Loucy (cell line): ENCODE results near the gene ZNF519.
A peak's percentile ranks its signal among the peaks of the same experiment; 100 is the strongest.
"Not testable (repeated sequence)": the region's sequence is repeated elsewhere in the genome, so short reads cannot be mapped to it uniquely, and the experiment has no call there.

Experiments used
- H2AFZ ChIP-seq: fragments of 200-600 bp; sonication (generic); 2 replicates; pipeline ENCODE4 v1.6.0; 2016; ENCODE audit warnings: antibody characterized with exemption, mild to moderate bottlenecking, low read length, moderate library complexity
- H3F3A ChIP-seq: fragments of 200-600 bp; 2 replicates; pipeline ENCODE4 v1.6.0; 2016; ENCODE audit warnings: antibody characterized with exemption, low read depth, mild to moderate bottlenecking
- H3K27me3 ChIP-seq: fragments of 200-600 bp; sonication (generic); 2 replicates; pipeline ENCODE4 v1.6.1; 2014; ENCODE audit warnings: low read length, mild to moderate bottlenecking; ENCODE audit not compliant: insufficient read depth, poor library complexity, severe bottlenecking
- H3K36me3 ChIP-seq: fragments of 200-600 bp; sonication (generic); 2 replicates; pipeline ENCODE4 v1.6.1; 2016; ENCODE audit warnings: low read length; ENCODE audit not compliant: insufficient read depth
- H3K4me1 ChIP-seq: fragments of 200-600 bp; sonication (generic); 2 replicates; pipeline ENCODE4 v1.5.1; 2014; ENCODE audit warnings: low read length, mild to moderate bottlenecking; ENCODE audit not compliant: insufficient read depth, poor library complexity, severe bottlenecking
- H3K4me2 ChIP-seq: fragments of 200-600 bp; sonication (generic); 2 replicates; pipeline ENCODE4 v1.6.0; 2014; ENCODE audit warnings: antibody characterized with exemption, low read length, low read depth, mild to moderate bottlenecking; ENCODE audit not compliant: poor library complexity, severe bottlenecking
- H3K4me3 ChIP-seq: fragments of 200-600 bp; sonication (generic); 2 replicates; pipeline ENCODE4 v1.5.1; 2014; ENCODE audit warnings: low read length, mild to moderate bottlenecking, mixed read lengths; ENCODE audit not compliant: poor library complexity, severe bottlenecking
- H3K79me2 ChIP-seq: fragments of 200-600 bp; sonication (generic); 2 replicates; pipeline ENCODE4 v1.6.1; 2014; ENCODE audit warnings: low read length; ENCODE audit not compliant: insufficient read depth
- H3K9ac ChIP-seq: fragments of 200-600 bp; sonication (generic); 2 replicates; pipeline ENCODE4 v1.6.0; 2014; ENCODE audit warnings: mild to moderate bottlenecking, low read depth, low read length, moderate library complexity; ENCODE audit not compliant: poor library complexity, severe bottlenecking
- H3K9me2 ChIP-seq: fragments of 200-600 bp; sonication (generic); replicated peaks from 2 replicates; pipeline ENCODE4 v1.6.1; 2016; ENCODE audit warnings: low read depth, low read length, mixed read lengths
- H3K9me3 ChIP-seq: fragments of 200-600 bp; sonication (generic); 2 replicates; pipeline ENCODE4 v1.6.1; 2014; ENCODE audit warnings: mild to moderate bottlenecking, antibody characterized with exemption, low read length, low read depth; ENCODE audit not compliant: insufficient read depth
- H4K20me1 ChIP-seq: fragments of 200-600 bp; sonication (generic); 2 replicates; pipeline ENCODE4 v1.6.0; 2014; ENCODE audit warnings: antibody characterized with exemption, low read length, mild to moderate bottlenecking; ENCODE audit not compliant: insufficient read depth, poor library complexity, severe bottlenecking
- CTCF ChIP-seq: fragments of 200-600 bp; sonication (generic); conservative IDR thresholded peaks from 2 replicates; pipeline ENCODE4 v1.5.1; 2014; ENCODE audit warnings: mild to moderate bottlenecking, antibody characterized with exemption, low read length
- EZH2phosphoT487 ChIP-seq: fragments of 200-600 bp; IDR thresholded peaks from 2 replicates; pipeline ENCODE4 v1.6.1; 2018; ENCODE audit warnings: antibody characterized with exemption, mild to moderate bottlenecking, moderate library complexity, borderline replicate concordance

The ZNF519 gene

GRCh38 chr18:14132271-14132700 lies at the start of gene ZNF519:
Gene ZNF519 (minus strand): TSS chr18:14132435. CDS start chr18:14132277, 158 bp downstream.
- H4K20me1 ChIP-seq = peaks cover 14% of the 10 kb centered on the region
- not testable (repeated sequence) for H3K9me3 ChIP-seq, H3K36me3 ChIP-seq, H3K27me3 ChIP-seq, H3K9me2 ChIP-seq, H3F3A ChIP-seq
- H3K79me2 ChIP-seq = peaks cover 52% of the 10 kb centered on the region
- peak within 1 kb of the TSS; percentile 74 for H2AFZ ChIP-seq
- H3K4me2 ChIP-seq = peak within 1 kb of the TSS; percentile 92
- peak within 1 kb of the TSS; percentile 86 for H3K9ac ChIP-seq
- H3K4me1 ChIP-seq = peaks cover 17% of the 10 kb centered on the region
- peak within 1 kb of the TSS; percentile 83 for H3K4me3 ChIP-seq

GRCh38 chr18:14179306-14179705 lies 47.1 kb upstream of the ZNF519 start:
- Histone ChIP-seq H3K4me1 (peaks cover 5% of the 10 kb centered on the region), H3K4me2 (peak overlapping the region; percentile 76), H3K9ac (peak overlapping the region; percentile 89), H3K9me2 (no peaks in the 10 kb centered on the region), H3K79me2 (peaks cover 13% of the 10 kb centered on the region), H4K20me1 (peaks cover 2% of the 10 kb centered on the region), H2AFZ (peak overlapping the region; percentile 76), H3K9me3 (no peaks in the 10 kb centered on the region), H3K27me3 (no peaks in the 10 kb centered on the region), H3K36me3 (no peaks in the 10 kb centered on the region), H3K4me3 (peak overlapping the region; percentile 92), H3F3A (no peaks in the 10 kb centered on the region)
- TF ChIP-seq CTCF (no peak), EZH2phosphoT487 (no peak)

DNA sequence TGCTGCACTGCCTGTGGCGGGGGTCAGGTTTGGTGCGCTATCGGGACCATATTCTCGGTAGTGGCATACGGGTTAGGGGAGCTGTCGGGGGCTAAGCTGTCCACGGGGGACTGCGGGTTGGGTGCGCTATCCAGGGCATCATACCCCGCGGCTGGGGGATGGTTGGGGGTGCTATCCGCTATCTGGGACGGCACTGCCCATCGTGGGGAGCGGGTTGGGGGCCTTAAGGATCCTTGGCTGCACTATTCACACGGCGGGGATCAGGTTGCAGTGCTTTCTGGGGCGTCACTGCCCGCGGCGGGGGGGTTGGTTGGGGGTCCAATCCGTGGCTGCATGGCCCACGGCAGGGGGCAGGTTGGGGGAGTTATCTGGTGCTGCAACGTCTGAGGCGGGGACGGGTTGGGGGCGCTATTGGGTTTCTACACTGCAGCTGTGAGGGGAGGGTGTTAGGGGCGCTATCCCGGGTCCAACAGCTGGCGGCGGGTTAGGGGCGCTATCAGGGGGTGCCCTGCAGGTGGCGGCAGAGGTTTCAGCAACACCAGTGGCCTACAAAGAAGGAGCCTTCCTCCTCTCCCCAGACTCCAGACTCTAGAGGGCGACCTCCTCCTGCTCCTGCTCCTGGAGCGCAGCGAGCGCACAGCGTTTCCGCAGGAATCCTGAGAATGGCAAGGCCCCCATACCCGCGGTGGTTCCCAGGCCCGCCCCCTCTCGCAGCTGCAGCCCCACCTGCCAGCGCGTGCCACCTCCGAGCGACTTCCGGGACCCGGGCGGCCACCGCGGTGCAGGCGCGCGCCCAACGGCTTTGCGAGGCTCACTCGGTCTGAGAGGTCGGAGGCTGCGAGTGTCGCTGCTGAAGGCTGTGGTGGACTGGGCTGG lies 46.3 kb upstream of the ZNF519 start:
- peaks cover 13% of the 10 kb centered on the region for H3K79me2 ChIP-seq
- peak overlapping the region; percentile 76 for H2AFZ ChIP-seq
- H4K20me1 ChIP-seq, H3F3A ChIP-seq, H3K9me3 ChIP-seq, H3K27me3 ChIP-seq, H3K36me3 ChIP-seq, H3K4me1 ChIP-seq, H3K9me2 ChIP-seq: not testable (repeated sequence)
- peak overlapping the region; percentile 89 for H3K9ac ChIP-seq
- H3K4me2 ChIP-seq = peak overlapping the region; percentile 76
- peak; percentile 74 for TF ChIP-seq CTCF
- peak overlapping the region; percentile 92 for H3K4me3 ChIP-seq

- not testable (repeated sequence) for H3K4me1 ChIP-seq, H3K9me3 ChIP-seq, H3K9me2 ChIP-seq
These were observed 45.5 kb upstream of the ZNF519 start for GRCh38 chr18:14177540-14178320.

DNA sequence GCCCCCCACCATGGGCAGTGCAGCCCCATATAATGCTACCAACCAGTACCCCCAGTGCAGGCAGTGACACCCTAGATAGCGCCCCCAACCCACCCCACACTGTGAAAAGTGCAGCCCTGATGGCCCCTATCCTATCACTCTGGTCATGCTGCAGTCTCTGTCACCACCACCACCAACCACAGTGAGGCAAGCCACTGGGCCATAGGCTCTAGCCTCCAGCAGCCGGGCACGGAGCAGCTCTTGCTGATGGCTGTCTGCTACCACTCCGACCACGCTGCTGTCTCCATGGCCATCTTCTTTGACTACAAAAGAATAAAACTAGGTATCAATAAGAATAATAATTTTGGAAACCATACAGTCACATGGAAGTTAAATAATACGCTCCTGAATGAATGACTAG lies 43.2 kb upstream of the ZNF519 start:
- not testable (repeated sequence) for H3K4me1 ChIP-seq, H3K27me3 ChIP-seq, H3K4me2 ChIP-seq, H3F3A ChIP-seq, H3K9me3 ChIP-seq, H3K9ac ChIP-seq, H3K9me2 ChIP-seq, H2AFZ ChIP-seq, H3K4me3 ChIP-seq, H4K20me1 ChIP-seq, H3K36me3 ChIP-seq
- peaks cover 13% of the 10 kb centered on the region for H3K79me2 ChIP-seq

More at GRCh38 chr18:14177540-14178320, 45.5 kb upstream of the ZNF519 start:
- H3K36me3 ChIP-seq, H3K27me3 ChIP-seq, H4K20me1 ChIP-seq, H3F3A ChIP-seq, H3K9ac ChIP-seq, H3K4me3 ChIP-seq, H3K4me2 ChIP-seq, H2AFZ ChIP-seq: not testable (repeated sequence)
- H3K79me2 ChIP-seq = peaks cover 13% of the 10 kb centered on the region
